ENCODE measurements around the gene CMTM8.

The CMTM8 gene

GRCh38 chr3:32307591-32307990 lies 69.1 kb downstream of the CMTM8 start:
- DNase-seq (ENCODE audit: low spot score) = no peak

DNA sequence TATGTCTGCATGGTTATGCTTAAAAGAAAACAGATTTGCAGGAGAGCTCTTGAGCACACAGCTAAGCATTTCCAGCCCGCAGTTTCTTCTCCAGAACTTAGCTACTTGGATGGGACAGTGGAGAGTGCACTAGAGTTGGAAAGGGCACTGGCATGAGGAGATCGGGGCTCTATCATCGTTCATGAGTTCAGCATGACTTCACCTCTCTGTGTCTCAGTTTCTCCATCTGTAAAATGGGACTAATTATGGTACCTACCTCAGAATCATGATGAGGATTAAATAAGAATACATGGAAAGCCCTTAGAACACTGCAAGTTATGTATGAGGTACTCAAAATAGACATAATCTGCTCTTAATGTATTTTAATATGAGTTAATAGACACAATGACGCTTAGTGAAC lies 69.9 kb downstream of the CMTM8 start:
- no peak for DNase-seq (ENCODE audit: low spot score)

GRCh38 chr3:32309654-32310242 lies 71.3 kb downstream of the CMTM8 start:
- no peak for DNase-seq (ENCODE audit: low spot score)

- no peak for DNase-seq (ENCODE audit: low spot score)
Measured at GRCh38 chr3:32310336-32310735, 71.9 kb downstream of the CMTM8 start.

GRCh38 chr3:32310918-32311839 lies 72.7 kb downstream of the CMTM8 start:
- DNase-seq (ENCODE audit: low spot score) = no peak

- DNase-seq (ENCODE audit: low spot score) = no peak
Measured at GRCh38 chr3:32312251-32312650, 73.8 kb downstream of the CMTM8 start.

GRCh38 chr3:32313169-32313568 lies 74.7 kb downstream of the CMTM8 start:
- no peak for DNase-seq (ENCODE audit: low spot score)

GRCh38 chr3:32313723-32314473 lies 75.4 kb downstream of the CMTM8 start:
- DNase-seq (ENCODE audit: low spot score) = peak; percentile 19

DNA sequence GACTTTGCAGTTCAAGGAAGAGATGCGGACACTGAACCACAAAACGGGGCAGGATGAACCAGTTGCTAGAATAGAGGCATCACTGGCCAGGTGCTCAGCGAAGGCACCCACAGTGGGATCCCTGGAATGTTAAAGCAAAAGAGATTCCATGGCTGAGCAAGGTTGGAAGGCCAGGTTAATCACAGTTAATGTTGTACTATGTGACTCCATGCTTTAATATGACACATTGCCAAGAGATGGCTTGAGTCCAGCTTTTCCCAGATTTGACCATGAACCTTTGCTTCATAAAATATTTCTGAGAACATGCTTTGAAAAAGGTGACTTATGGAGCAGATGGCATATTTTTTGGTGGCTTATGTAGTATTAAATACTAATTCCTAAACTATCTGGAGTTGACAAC lies 77.0 kb downstream of the CMTM8 start:
- DNase-seq (ENCODE audit: low spot score) = no peak

GRCh38 chr3:32316319-32316718 lies 77.8 kb downstream of the CMTM8 start:
- DNase-seq (ENCODE audit: low spot score) = no peak

DNA sequence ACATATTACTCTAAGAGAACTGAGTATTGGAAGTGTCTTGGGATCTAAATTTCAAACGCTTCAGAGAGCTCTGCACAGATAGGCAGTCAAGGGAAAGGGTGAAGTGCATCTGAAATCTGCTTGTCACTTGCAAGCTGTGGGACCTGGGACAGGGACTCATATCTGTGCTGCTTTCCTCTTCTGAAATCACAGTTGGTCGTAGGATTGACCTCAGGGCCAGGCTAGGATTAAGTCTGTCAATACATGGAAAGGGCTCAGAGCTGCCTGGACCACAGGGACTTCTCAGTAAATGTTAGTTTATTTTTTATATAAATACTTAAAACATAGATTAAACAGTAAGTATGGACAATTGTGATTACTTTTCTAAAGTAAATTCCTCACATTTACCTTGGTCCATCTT lies 78.5 kb downstream of the CMTM8 start:
- DNase-seq (ENCODE audit: low spot score) = no peak

DNA sequence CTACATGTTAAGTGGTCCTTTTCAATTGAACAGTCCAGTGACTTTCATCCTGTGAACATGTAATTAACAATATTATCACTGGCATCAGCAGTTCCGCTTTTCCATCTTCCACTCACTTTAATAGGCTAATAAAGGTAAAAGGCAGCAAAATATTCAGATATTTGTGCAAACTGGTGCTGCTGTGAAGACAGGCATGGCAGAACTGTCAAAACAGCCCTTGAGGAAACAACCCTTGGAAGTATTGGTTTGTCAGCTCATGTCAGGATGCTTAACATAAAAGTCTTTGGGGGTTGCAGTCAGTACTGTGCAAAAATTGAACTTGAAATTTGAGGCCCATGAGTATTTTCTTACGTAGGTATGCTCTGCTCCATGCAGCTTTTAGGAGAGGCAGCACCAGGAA lies 81.1 kb downstream of the CMTM8 start:
- no peak for DNase-seq (ENCODE audit: low spot score)

DNA sequence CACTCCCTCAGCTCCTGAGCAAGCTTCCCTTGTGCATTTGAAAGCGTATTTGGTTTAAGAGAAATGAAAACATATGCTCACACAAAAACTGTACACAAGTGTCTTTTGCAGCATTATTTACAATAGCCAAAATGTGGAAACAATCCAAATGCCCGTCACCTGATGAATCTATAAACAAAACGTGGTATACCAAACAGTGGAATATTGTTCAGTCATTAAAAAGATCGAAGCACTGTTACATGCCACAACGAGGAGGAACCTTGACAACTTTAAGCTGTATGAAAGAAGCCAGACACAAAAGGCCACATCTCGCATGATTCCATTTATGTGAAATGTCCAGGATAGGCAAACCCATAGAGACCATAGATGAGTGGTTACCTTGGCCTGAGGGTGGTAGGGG lies 81.6 kb downstream of the CMTM8 start:
- no peak for DNase-seq (ENCODE audit: low spot score)

- no peak for DNase-seq (ENCODE audit: low spot score)
Measured at GRCh38 chr3:32321095-32321790, 82.8 kb downstream of the CMTM8 start.

DNA sequence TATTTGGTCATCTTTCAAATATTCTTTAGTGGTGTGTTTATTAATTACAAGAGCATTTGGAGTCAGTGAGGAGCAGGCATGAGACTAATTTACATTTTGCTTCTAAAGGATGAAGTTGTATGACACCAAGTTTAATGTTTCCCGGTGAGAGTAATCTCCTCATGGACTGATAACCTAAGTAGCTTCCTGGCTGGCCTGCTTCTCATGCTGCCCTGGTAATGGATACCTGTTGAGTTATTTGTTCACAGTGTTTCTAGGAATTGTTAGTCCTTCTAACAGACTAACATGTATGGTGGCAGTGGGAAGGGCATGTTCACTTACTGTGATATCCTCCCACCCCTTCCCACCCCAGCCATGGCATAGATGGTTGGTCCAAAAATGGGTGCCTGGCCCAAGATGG lies 83.8 kb downstream of the CMTM8 start:
- DNase-seq (ENCODE audit: low spot score) = no peak

DNA sequence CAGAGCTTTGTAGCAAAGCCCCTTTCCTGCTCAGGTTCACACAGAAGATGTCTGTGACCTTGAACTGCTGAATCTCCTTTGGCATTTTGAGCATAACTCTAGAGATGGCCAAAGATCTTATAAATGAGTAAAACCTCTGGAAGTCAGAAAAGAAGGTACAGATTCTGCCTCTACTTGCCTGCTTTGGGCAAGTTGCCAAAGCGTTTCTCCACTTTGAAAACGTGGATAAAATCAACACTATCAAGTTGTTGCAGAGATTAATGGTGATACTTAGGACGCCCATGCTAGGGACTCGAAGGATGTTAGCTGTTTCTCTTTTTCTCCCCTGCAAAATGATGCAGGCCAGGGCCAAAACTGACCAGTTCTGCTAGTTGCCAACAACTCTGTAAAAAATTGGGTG lies 85.1 kb downstream of the CMTM8 start:
- no peak for DNase-seq (ENCODE audit: low spot score)

- DNase-seq (ENCODE audit: low spot score) = no peak
Measured at GRCh38 chr3:32325201-32325600, 86.7 kb downstream of the CMTM8 start.

GRCh38 chr3:32325927-32326326 lies 87.4 kb downstream of the CMTM8 start:
- DNase-seq (ENCODE audit: low spot score) = no peak

DNA sequence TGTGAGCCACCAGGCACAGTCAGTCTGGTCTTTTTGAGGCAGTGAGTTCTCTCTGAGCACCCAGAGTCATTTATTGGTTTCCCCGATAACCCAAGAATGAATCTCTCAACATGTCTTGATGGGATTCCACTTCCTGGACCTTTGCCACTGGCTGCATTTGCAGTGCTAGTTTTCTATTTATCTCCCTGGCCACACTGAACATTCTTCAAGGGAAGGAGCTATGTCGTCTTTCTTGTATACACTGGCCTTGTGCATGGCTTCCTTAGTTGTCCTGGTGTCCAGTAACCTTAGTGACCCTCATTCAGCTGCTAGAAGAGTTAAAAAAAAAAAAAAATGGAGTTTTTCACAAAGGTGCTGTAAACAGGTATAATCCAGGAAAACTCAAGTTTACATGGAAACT lies 88.3 kb downstream of the CMTM8 start:
- no peak for DNase-seq (ENCODE audit: low spot score)

GRCh38 chr3:32334675-32335074 lies 96.2 kb downstream of the CMTM8 start:
- no peak for DNase-seq (ENCODE audit: low spot score)

- no peak for DNase-seq (ENCODE audit: low spot score)
Measured at GRCh38 chr3:32335365-32336112, 97.1 kb downstream of the CMTM8 start.

DNA sequence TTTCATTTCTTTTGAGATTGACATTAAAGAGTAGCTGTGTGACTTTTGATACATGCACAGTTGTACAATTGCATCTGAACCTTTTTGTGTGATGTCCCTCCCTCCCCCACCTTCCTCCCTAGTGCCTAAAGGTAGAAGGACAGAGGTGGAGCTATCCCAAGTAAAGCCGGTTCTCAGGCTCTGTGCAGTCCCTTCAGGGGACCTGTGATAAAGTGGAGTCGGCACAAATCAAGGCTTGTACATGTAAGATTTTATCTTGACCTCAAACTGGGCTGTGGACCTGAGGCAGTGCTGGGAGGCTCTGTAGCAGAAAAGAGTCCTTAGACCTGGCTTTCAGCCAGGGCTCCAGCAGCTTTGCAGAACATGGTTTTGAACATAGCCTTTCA lies 97.6 kb downstream of the CMTM8 start:
- DNase-seq (ENCODE audit: low spot score) = no peak
